SK-N-SH (cell line): ENCODE data around the gene CCNL1. TPM values are rescaled to one million over a fixed set of nuclear protein-coding genes. Genes with fewer than 3 reads are reported as not detected.
"Not testable (repeated sequence)": the region's sequence is repeated elsewhere in the genome, so short reads cannot be mapped to it uniquely, and the experiment has no call there.

Experiments used
- CTCF ChIA-PET: fragments of 300-600, 350-600 bp; formaldehyde crosslinking; extraction: SDS; loops from one replicate; lab custom pipeline; 2021; lab: Yijun Ruan, JAX
- POLR2A ChIA-PET: fragments of 350-600 bp; sonication (Branson Sonifier 250); formaldehyde crosslinking; extraction: SDS; loops from one replicate; lab custom pipeline; 2020; ENCODE audit warnings: antibody characterized with exemption, inconsistent platforms; lab: Yijun Ruan, JAX
- DNase-seq: peaks from one replicate; pipeline ENCODE4 v3.0.0; 2012
- H2AFZ ChIP-seq: fragments of 200-600 bp; sonication (generic); 2 replicates; pipeline ENCODE4 v1.8.1; 2016; ENCODE audit warnings: antibody characterized with exemption, mild to moderate bottlenecking, low read depth
- H3F3A ChIP-seq: fragments of 200-600 bp; sonication (generic); replicated peaks from 2 replicates; pipeline ENCODE3; 2016; ENCODE audit warnings: antibody characterized with exemption, mild to moderate bottlenecking; ENCODE audit not compliant: insufficient read depth
- H3K27ac ChIP-seq, 2 experiments: fragments of 200-500 bp in 1 of 2; fragments of 200-600 bp in 1 of 2; sonication (Bioruptor generic) in 1 of 2; sonication (generic), shearing (Covaris generic) in 1 of 2; 2 replicates each; pipeline versions ENCODE4 v1.5.1 to v1.6.1; 2014 to 2016; ENCODE audit warnings: low read depth in 2 of 2, inconsistent platforms in 1 of 2, low read length in 1 of 2, mild to moderate bottlenecking in 1 of 2, mixed read lengths in 1 of 2
- H3K27me3 ChIP-seq: fragments of 200-600 bp; sonication (generic), shearing (Covaris generic); 2 replicates; pipeline ENCODE4 v1.6.1; 2016; ENCODE audit warnings: mixed run types; ENCODE audit not compliant: insufficient read depth
- H3K36me3 ChIP-seq, 2 experiments: fragments of 200-500 bp in 1 of 2; fragments of 200-600 bp in 1 of 2; sonication (Bioruptor generic) in 1 of 2; sonication (generic) in 1 of 2; replicated peaks in 1 of 2; 2 replicates each; pipeline versions ENCODE3 to v1.5.1; 2014 to 2016; ENCODE audit warnings: low read length in 1 of 2, mild to moderate bottlenecking in 1 of 2; ENCODE audit not compliant: insufficient read depth in 2 of 2, control insufficient read depth in 1 of 2
- H3K4me1 ChIP-seq, 2 experiments: fragments of 200-500 bp in 1 of 2; fragments of 200-600 bp in 1 of 2; sonication (Bioruptor generic) in 1 of 2; sonication (generic), shearing (Covaris generic) in 1 of 2; 2 replicates each; pipeline versions ENCODE4 v1.5.1 to v1.6.1; 2014 to 2016; ENCODE audit warnings: low read depth in 1 of 2, low read length in 1 of 2, mixed run types in 1 of 2; ENCODE audit not compliant: insufficient read depth in 2 of 2, control insufficient read depth in 1 of 2
- H3K4me2 ChIP-seq: fragments of 200-600 bp; sonication (generic), shearing (Covaris generic); 2 replicates; pipeline ENCODE4 v1.6.1; 2017; ENCODE audit warnings: mixed run types
- H3K4me3 ChIP-seq, 2 experiments: fragments of 200-500 bp in 1 of 2; fragments of 200-600 bp in 1 of 2; sonication (Bioruptor generic) in 1 of 2; sonication (generic), shearing (Covaris generic) in 1 of 2; 2 replicates each; pipeline versions ENCODE4 v1.5.1 to v1.8.1; 2014 to 2016; ENCODE audit warnings: low read depth in 2 of 2, inconsistent platforms in 1 of 2, low read length in 1 of 2, mild to moderate bottlenecking in 1 of 2, mixed read lengths in 1 of 2, moderate library complexity in 1 of 2
- H3K79me2 ChIP-seq: fragments of 200-600 bp; sonication (generic); 2 replicates; pipeline ENCODE4 v1.8.1; 2017; ENCODE audit warnings: mild to moderate bottlenecking; ENCODE audit not compliant: insufficient read depth
- H3K9ac ChIP-seq: fragments of 200-600 bp; sonication (generic); 2 replicates; pipeline ENCODE4 v1.6.1; 2017; ENCODE audit warnings: mixed run types
- H3K9me2 ChIP-seq: fragments of 200-600 bp; sonication (generic); 2 replicates; pipeline ENCODE4 v1.6.1; 2017; ENCODE audit warnings: mixed run types
- H3K9me3 ChIP-seq: fragments of 200-600 bp; sonication (generic); 2 replicates; pipeline ENCODE4 v1.6.1; 2017; ENCODE audit warnings: mixed run types, mild to moderate bottlenecking, moderate library complexity
- H4K20me1 ChIP-seq: fragments of 200-600 bp; sonication (generic); 2 replicates; pipeline ENCODE4 v1.6.1; 2017; ENCODE audit warnings: mild to moderate bottlenecking, mixed run types; ENCODE audit not compliant: insufficient read depth
- CHD2 ChIP-seq: fragments of 150-350 bp; IDR thresholded peaks from 2 replicates; pipeline ENCODE4 v1.6.1; 2018; ENCODE audit warnings: low read length; ENCODE audit not compliant: partially characterized antibody
- ELF1 ChIP-seq: IDR thresholded peaks from 2 replicates; pipeline ENCODE4 v1.4.0; 2012
- EP300 ChIP-seq, 2 experiments: IDR thresholded peaks; 2 replicates each; pipeline versions ENCODE4 v1.4.0 to v1.6.1; 2012; ENCODE audit warnings: borderline replicate concordance in 1 of 2, low read depth in 1 of 2, low read length in 1 of 2
- FOXJ3 ChIP-seq: sonication (generic); formaldehyde crosslinking; IDR thresholded peaks from 2 replicates; pipeline ENCODE4 v1.5.1; 2020; ENCODE audit warnings: mild to moderate bottlenecking, missing genetic modification reagents
- FOXM1 ChIP-seq: IDR thresholded peaks from 2 replicates; pipeline ENCODE4 v1.4.0; 2012; ENCODE audit warnings: low read depth, mild to moderate bottlenecking
- GATA2 ChIP-seq: sonication (generic); formaldehyde crosslinking; IDR thresholded peaks from 2 replicates; pipeline ENCODE4 v1.5.0; 2020; ENCODE audit warnings: mild to moderate bottlenecking, missing genetic modification reagents
- IRF3 ChIP-seq: fragments of 150-350 bp; IDR thresholded peaks from 2 replicates; pipeline ENCODE4 v1.6.1; 2016; ENCODE audit warnings: mild to moderate bottlenecking, low read depth, low read length
- MEF2A ChIP-seq: IDR thresholded peaks from 2 replicates; pipeline ENCODE4 v1.4.0; 2012; ENCODE audit warnings: low read depth, borderline replicate concordance
- RAD21 ChIP-seq: IDR thresholded peaks from 2 replicates; pipeline ENCODE4 v1.6.1; 2012; ENCODE audit warnings: mild to moderate bottlenecking, low read length
- RXRA ChIP-seq: IDR thresholded peaks from 2 replicates; pipeline ENCODE4 v1.4.0; 2012; ENCODE audit warnings: low read depth, mild to moderate bottlenecking, borderline replicate concordance
- SMC3 ChIP-seq: IDR thresholded peaks from 2 replicates; pipeline ENCODE4 v1.6.1; 2012; ENCODE audit warnings: low read depth, low read length, improper control_type of control experiment
- TAF1 ChIP-seq: IDR thresholded peaks from 2 replicates; pipeline ENCODE4 v1.6.1; 2012; ENCODE audit warnings: low read depth, mild to moderate bottlenecking, low read length, moderate library complexity, borderline replicate concordance
- USF2 ChIP-seq: fragments of 150-350 bp; IDR thresholded peaks from 2 replicates; pipeline ENCODE4 v1.6.1; 2017; ENCODE audit warnings: antibody characterized with exemption, low read length, low read depth, borderline replicate concordance
- WGBS: methylation state at CpG from one replicate; pipeline ENCODE4 v1.1.6; 2017; ENCODE audit warnings: low lambda C conversion rate; 5-methylcytosine and 5-hydroxymethylcytosine counted together
- polyA plus RNA-seq, 3 experiments: library from polyadenylated mRNA; depleted of rRNA; stranded (reverse); fragments of >200 nt; gene quantifications; 2 replicates each; pipeline ENCODE4 v1.2.3, GENCODE V29; 2012

CCNL1 gene
- polyA plus RNA-seq, 1 of the 3 experiments (the other 2 are of a cell fraction), result 99.8 TPM

GRCh38 chr3:157163217-157163953, 3.4 kb upstream of the CCNL1 start:
- DNase-seq, result no peak
- peaks cover 6 to 9% of the 10 kb centered on the region in 2 experiments for H3K36me3 ChIP-seq
- H3K4me1 ChIP-seq, result peaks cover 1 to 8% of the 10 kb centered on the region in 2 experiments; a peak in 2 of 4 replicates
- H3K9me3 ChIP-seq, result no peaks in the 10 kb centered on the region
- peaks cover 14% of the 10 kb centered on the region for H3F3A ChIP-seq
- POLR2A ChIA-PET, result interaction anchor here (2.2 kb wide), 1 partner anchor 11 kb away, joined by 7 read pairs; no protein-coding TSS in a partner anchor
- no peak overlapping the region for H3K9ac ChIP-seq
- no peak overlapping the region for H2AFZ ChIP-seq
- H3K9me2 ChIP-seq, result no peaks in the 10 kb centered on the region
- peaks cover 15% of the 10 kb centered on the region for H3K79me2 ChIP-seq
- no peak overlapping the region for H3K4me3 ChIP-seq
- H3K4me2 ChIP-seq, result no peak overlapping the region
- CTCF ChIA-PET, result interaction anchor here (0.9 kb wide), 1 partner anchor 11 kb away, joined by 4 read pairs; no protein-coding TSS in a partner anchor
- TF ChIP-seq GATA2 (CRISPR knock-in tag) (no peak), USF2 (no peak), TAF1 (no peak)
- H3K27me3 ChIP-seq, result no peaks in the 10 kb centered on the region
- 95% methylated on average over 16 of the region's 19 CpGs for WGBS
- peaks cover 9% of the 10 kb centered on the region for H4K20me1 ChIP-seq
- H3K27ac ChIP-seq, result no peak overlapping the region

- H3K9me2 ChIP-seq, H3K4me2 ChIP-seq, H3K9me3 ChIP-seq, H3K27ac ChIP-seq, H3K27me3 ChIP-seq, H3K4me3 ChIP-seq, DNase-seq, H3K9ac ChIP-seq, H2AFZ ChIP-seq: not testable (repeated sequence)
- H3F3A ChIP-seq, result peaks cover 14% of the 10 kb centered on the region
- H3K4me1 ChIP-seq, result peaks cover 9 to 15% of the 10 kb centered on the region in 2 experiments
- POLR2A ChIA-PET, result interaction anchor here (2.2 kb wide), 1 partner anchor 12 kb away, joined by 7 read pairs; no protein-coding TSS in a partner anchor
- peaks cover 23% of the 10 kb centered on the region for H3K79me2 ChIP-seq
- peaks cover 13 to 17% of the 10 kb centered on the region in 2 experiments for H3K36me3 ChIP-seq
- 0 out of 2 replicates have a peak, but pooled peaks have one; percentile 5 for TF ChIP-seq RAD21
- TF ChIP-seq SMC3, result 0 out of 2 replicates have a peak, but pooled peaks have one; percentile 4
- peaks cover 17% of the 10 kb centered on the region for H4K20me1 ChIP-seq
- 65% methylated on average over 4 of the region's 7 CpGs for WGBS
- CTCF ChIA-PET, result interaction anchor here (0.9 kb wide), 1 partner anchor 12 kb away, joined by 4 read pairs; no protein-coding TSS in a partner anchor
These were observed 2.7 kb upstream of the CCNL1 start for GRCh38 chr3:157162620-157163019.

- peaks cover 31 to 35% of the 10 kb centered on the region in 2 experiments for H3K36me3 ChIP-seq
- ChIA-PET CTCF (interaction anchor here (0.6 to 2.8 kb wide), 5 partner anchors 13 to 488 kb away, joined by 3 to 22 read pairs (median 4); partner anchors contain the start of gene PTX3), POLR2A (interaction anchor here (1.0 to 3.3 kb wide), 6 partner anchors 8 to 277 kb away, joined by 3 to 94 read pairs (median 6); no protein-coding TSS in a partner anchor)
- H3K27ac ChIP-seq, result peak overlapping the region; percentile 99 to 100
- peaks cover 11% of the 10 kb centered on the region for H3F3A ChIP-seq
- H4K20me1 ChIP-seq, result peaks cover 35% of the 10 kb centered on the region
- no peaks in the 10 kb centered on the region for H3K9me2 ChIP-seq
- H3K4me1 ChIP-seq, result peaks cover 24 to 29% of the 10 kb centered on the region in 2 experiments
- peak overlapping the region; percentile 74 to 98 for H3K4me3 ChIP-seq
- WGBS, result 22% methylated on average over 17 of the region's 22 CpGs
- H3K79me2 ChIP-seq, result peaks cover 40% of the 10 kb centered on the region
- H3K9ac ChIP-seq, result peak overlapping the region; percentile 99
- H3K9me3 ChIP-seq, result no peaks in the 10 kb centered on the region
- peak overlapping the region; percentile 78 for H3K4me2 ChIP-seq
- H2AFZ ChIP-seq, result peak overlapping the region; percentile 88
- peak; percentile 73 for DNase-seq
- H3K27me3 ChIP-seq, result no peaks in the 10 kb centered on the region
- TF ChIP-seq FOXJ3 (CRISPR knock-in tag) (no peak), IRF3 (no peak), CHD2 (peak; percentile 89), TAF1 (0 out of 2 replicates have a peak, but pooled peaks have one; percentile 11), ELF1 (no peak), FOXM1 (no peak), RXRA (0 out of 2 replicates have a peak, but pooled peaks have one; percentile 41), MEF2A (peak; percentile 80; the same call in 1 of the 2 replicates), EP300 (IDR thresholded peaks at IDR 0.05; ENCODE audit: borderline replicate concordance in 1 of 2, low read depth in 1 of 2, low read length in 1 of 2) (peak in 1 of 2 experiments; percentile 22; a peak in 1 of 4 replicates)
These were observed 894 bp upstream of the CCNL1 start for GRCh38 chr3:157160658-157161424.
